Neural cell (in vitro differentiated cells): ENCODE results near the gene RAD51B. TPM values are rescaled to one million over a fixed set of nuclear protein-coding genes. Genes with fewer than 3 reads are reported as not detected.

Experiments used
- H2AFZ ChIP-seq: fragments of 200-600, 300-800 bp; sonication (generic), shearing (Covaris generic); 2 replicates; pipeline ENCODE4 v1.6.0; 2014; ENCODE audit warnings: low read depth, mild to moderate bottlenecking, antibody characterized with exemption, low read length, moderate library complexity
- H3F3A ChIP-seq: fragments of 200-600 bp; shearing (Covaris generic); 2 replicates; pipeline ENCODE4 v1.6.1; 2016; ENCODE audit warnings: mild to moderate bottlenecking, moderate library complexity, mixed read lengths, antibody characterized with exemption, low read length; ENCODE audit not compliant: insufficient read depth, poor library complexity, severe bottlenecking
- H3K27ac ChIP-seq: fragments of 200-600, 300-800 bp; sonication (generic), shearing (Covaris generic); 2 replicates; pipeline ENCODE4 v1.5.1; 2014; ENCODE audit warnings: mild to moderate bottlenecking, low read length, moderate library complexity
- H3K27me3 ChIP-seq: fragments of 300-800, 200-600 bp; sonication (generic), shearing (Covaris generic); 2 replicates; pipeline ENCODE4 v1.6.0; 2014; ENCODE audit warnings: mild to moderate bottlenecking, low read depth, low read length, moderate library complexity; ENCODE audit not compliant: insufficient read depth
- H3K36me3 ChIP-seq: fragments of 300-800, 200-600 bp; sonication (generic), shearing (Covaris generic); 2 replicates; pipeline ENCODE4 v1.5.1; 2014; ENCODE audit warnings: mild to moderate bottlenecking, antibody characterized with exemption, low read length, moderate library complexity; ENCODE audit not compliant: insufficient read depth
- H3K4me2 ChIP-seq: fragments of 300-800, 200-600 bp; sonication (generic), shearing (Covaris generic); 2 replicates; pipeline ENCODE4 v1.6.0; 2014; ENCODE audit warnings: mild to moderate bottlenecking, low read length
- H3K4me3 ChIP-seq: fragments of 300-800, 200-600 bp; sonication (generic), shearing (Covaris generic); 2 replicates; pipeline ENCODE4 v1.5.1; 2014; ENCODE audit warnings: mild to moderate bottlenecking, low read length, moderate library complexity
- H3K79me2 ChIP-seq: fragments of 200-600 bp; shearing (Covaris generic); replicated peaks from 2 replicates; pipeline ENCODE4 v1.6.0; 2014; ENCODE audit warnings: mild to moderate bottlenecking, low read length, moderate library complexity; ENCODE audit not compliant: insufficient read depth
- H3K9ac ChIP-seq: fragments of 300-800, 200-600 bp; sonication (generic), shearing (Covaris generic); 2 replicates; pipeline ENCODE4 v1.6.1; 2016; ENCODE audit warnings: mild to moderate bottlenecking, low read length, mixed read lengths
- H3K9me2 ChIP-seq: fragments of 200-600 bp; shearing (Covaris generic); 2 replicates; pipeline ENCODE4 v1.6.1; 2016; ENCODE audit warnings: mild to moderate bottlenecking, low read length, mixed read lengths; ENCODE audit not compliant: insufficient read depth
- H3K9me3 ChIP-seq: fragments of 200-600, 300-800 bp; sonication (generic), shearing (Covaris generic); 2 replicates; pipeline ENCODE4 v1.6.1; 2016; ENCODE audit warnings: mild to moderate bottlenecking, mixed run types, low read length, moderate library complexity, mixed read lengths
- H4K20me1 ChIP-seq: fragments of 200-600 bp; shearing (Covaris generic); 2 replicates; pipeline ENCODE4 v1.6.1; 2016; ENCODE audit warnings: mild to moderate bottlenecking, mixed run types; ENCODE audit not compliant: insufficient read depth
- CTCF ChIP-seq: fragments of 450-650 bp; IDR thresholded peaks from 2 replicates; pipeline ENCODE4 v1.5.1; 2014; ENCODE audit warnings: antibody characterized with exemption, mild to moderate bottlenecking, moderate library complexity; ENCODE audit not compliant: poor library complexity, severe bottlenecking
- EP300 ChIP-seq: fragments of 450-650 bp; conservative IDR thresholded peaks from 2 replicates; pipeline ENCODE4 v1.6.1; 2014; ENCODE audit warnings: antibody characterized with exemption, mild to moderate bottlenecking, moderate library complexity; ENCODE audit not compliant: poor library complexity, severe bottlenecking
- EZH2 ChIP-seq: fragments of 200-600, 300-800 bp; shearing (Covaris generic), sonication (generic); IDR thresholded peaks from 2 replicates; pipeline ENCODE4 v1.6.1; 2014; ENCODE audit warnings: antibody characterized with exemption, low read length, borderline replicate concordance, mild to moderate bottlenecking; ENCODE audit not compliant: insufficient read depth, poor library complexity, severe bottlenecking
- MXI1 ChIP-seq: fragments of 450-650 bp; conservative IDR thresholded peaks from 2 replicates; pipeline ENCODE4 v1.6.1; 2014; ENCODE audit warnings: antibody characterized with exemption, mild to moderate bottlenecking; ENCODE audit not compliant: poor library complexity, severe bottlenecking
- REST ChIP-seq: IDR thresholded peaks from 2 replicates; pipeline ENCODE4 v1.6.1; 2012; ENCODE audit warnings: borderline replicate concordance
- SMC3 ChIP-seq: fragments of 450-650 bp; conservative IDR thresholded peaks from 2 replicates; pipeline ENCODE4 v1.6.1; 2014; ENCODE audit warnings: antibody characterized with exemption, mild to moderate bottlenecking, moderate library complexity; ENCODE audit not compliant: poor library complexity
- TAF1 ChIP-seq: IDR thresholded peaks from 2 replicates; pipeline ENCODE4 v1.6.1; 2012; ENCODE audit warnings: low read depth
- polyA plus RNA-seq: library from polyadenylated mRNA; depleted of rRNA; stranded (reverse); fragments of >200 nt; gene quantifications from 2 replicates; pipeline ENCODE4 v1.2.3, GENCODE V29; 2014

Gene RAD51B
- polyA plus RNA-seq, 1 donor from 2014 or later = 3.1 TPM

- Histone ChIP-seq H3K36me3 (no peaks in the 10 kb centered on the region), H3K4me2 (no peak overlapping the region), H3F3A (no peaks in the 10 kb centered on the region), H3K9ac (no peak overlapping the region), H3K9me2 (no peaks in the 10 kb centered on the region), H2AFZ (no peak overlapping the region), H4K20me1 (no peaks in the 10 kb centered on the region), H3K79me2 (no peaks in the 10 kb centered on the region), H3K4me3 (no peak overlapping the region), H3K9me3 (no peaks in the 10 kb centered on the region), H3K27ac (no peak overlapping the region), H3K27me3 (no peaks in the 10 kb centered on the region)
- TF ChIP-seq TAF1 = no peak
- TF ChIP-seq SMC3 = no peak
- TF ChIP-seq REST = no peak
- TF ChIP-seq EP300 = no peak
Measured at GRCh38 chr14:68013326-68013725, 193.7 kb downstream of the RAD51B start.

GRCh38 chr14:68014771-68015170, 195.2 kb downstream of the RAD51B start:
- Histone ChIP-seq H3K79me2 (no peaks in the 10 kb centered on the region), H3K4me3 (no peak overlapping the region), H3K9me2 (no peaks in the 10 kb centered on the region), H4K20me1 (no peaks in the 10 kb centered on the region), H3K36me3 (no peaks in the 10 kb centered on the region), H3K9ac (no peak overlapping the region), H3K9me3 (no peaks in the 10 kb centered on the region), H2AFZ (no peak overlapping the region), H3K27ac (no peak overlapping the region), H3K4me2 (no peak overlapping the region), H3K27me3 (no peaks in the 10 kb centered on the region), H3F3A (no peaks in the 10 kb centered on the region)
- TF ChIP-seq EZH2 (no peak), CTCF (no peak), REST (no peak), EP300 (no peak), MXI1 (no peak), TAF1 (no peak), SMC3 (no peak)
